Measurements from ENCODE around the gene CCDC148.

DNA sequence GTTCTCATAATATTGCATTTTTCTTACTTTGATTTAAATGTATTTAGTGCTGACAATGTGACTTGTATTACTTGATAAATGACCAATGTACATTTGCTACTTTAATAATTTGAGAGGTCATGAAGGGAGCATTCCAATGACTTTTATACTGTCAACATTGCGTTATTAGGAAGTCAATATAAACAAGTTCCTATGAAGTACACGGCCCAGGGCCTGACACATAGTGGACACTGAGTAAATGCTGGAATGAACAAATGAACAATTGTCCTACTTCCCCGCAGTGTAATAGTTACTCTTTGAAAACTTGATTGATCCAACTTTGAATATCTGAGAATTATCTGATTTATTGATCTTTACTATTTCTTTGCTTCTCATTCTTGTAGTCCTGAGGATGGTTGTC is 47.5 kb upstream of the CCDC148 start:
- TF ChIP-seq, protein P1, sequence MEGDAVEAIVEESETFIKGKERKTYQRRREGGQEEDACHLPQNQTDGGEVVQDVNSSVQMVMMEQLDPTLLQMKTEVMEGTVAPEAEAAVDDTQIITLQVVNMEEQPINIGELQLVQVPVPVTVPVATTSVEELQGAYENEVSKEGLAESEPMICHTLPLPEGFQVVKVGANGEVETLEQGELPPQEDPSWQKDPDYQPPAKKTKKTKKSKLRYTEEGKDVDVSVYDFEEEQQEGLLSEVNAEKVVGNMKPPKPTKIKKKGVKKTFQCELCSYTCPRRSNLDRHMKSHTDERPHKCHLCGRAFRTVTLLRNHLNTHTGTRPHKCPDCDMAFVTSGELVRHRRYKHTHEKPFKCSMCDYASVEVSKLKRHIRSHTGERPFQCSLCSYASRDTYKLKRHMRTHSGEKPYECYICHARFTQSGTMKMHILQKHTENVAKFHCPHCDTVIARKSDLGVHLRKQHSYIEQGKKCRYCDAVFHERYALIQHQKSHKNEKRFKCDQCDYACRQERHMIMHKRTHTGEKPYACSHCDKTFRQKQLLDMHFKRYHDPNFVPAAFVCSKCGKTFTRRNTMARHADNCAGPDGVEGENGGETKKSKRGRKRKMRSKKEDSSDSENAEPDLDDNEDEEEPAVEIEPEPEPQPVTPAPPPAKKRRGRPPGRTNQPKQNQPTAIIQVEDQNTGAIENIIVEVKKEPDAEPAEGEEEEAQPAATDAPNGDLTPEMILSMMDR (IDR thresholded peaks at IDR 0.05): no peak
- no peak for TF ChIP-seq POLR2A (IDR thresholded peaks at IDR 0.05)

Measured in esophagus squamous epithelium (tissue), 4 donors.